Psoas muscle (tissue), 8 donors: ENCODE data around the gene ALDH1A3. TPM values are rescaled to one million over a fixed set of nuclear protein-coding genes. Genes with fewer than 3 reads are reported as not detected.

ENCODE experiments used
- ATAC-seq, 4 donors: fragments of 200-7000 bp; cut with Tn5 transposase; one replicate each; pipeline ENCODE4 v1.9.1; 2020; ENCODE audit warnings: moderate library complexity in 3 of 4, mild to moderate bottlenecking in 2 of 4
- DNase-seq, 2 donors: peaks; one replicate each; pipeline ENCODE4 v3.0.0-alpha.2; 2020
- H3K27ac ChIP-seq: fragments of 200-600 bp; one replicate; pipeline ENCODE4 v1.8.0; 2022
- H3K27me3 ChIP-seq, 3 donors: fragments of 200-600 bp in 1 of 3; one replicate each; pipeline versions ENCODE4 v1.6.1 to v1.8.0; 2013 to 2022; ENCODE audit warnings: low read length in 2 of 3, mild to moderate bottlenecking in 2 of 3, moderate library complexity in 1 of 3; ENCODE audit not compliant: insufficient read depth in 3 of 3
- H3K36me3 ChIP-seq, 2 donors: fragments of 200-600 bp in 1 of 2; one replicate each; pipeline versions ENCODE4 v1.6.1 to v1.8.0; 2013 to 2022; ENCODE audit warnings: low read depth in 1 of 2, mild to moderate bottlenecking in 1 of 2, moderate library complexity in 1 of 2; ENCODE audit not compliant: insufficient read depth in 1 of 2
- H3K4me1 ChIP-seq: fragments of 200-600 bp; one replicate; pipeline ENCODE4 v1.8.0; 2022
- H3K4me3 ChIP-seq: fragments of 200-600 bp; one replicate; pipeline ENCODE4 v1.8.0; 2022; ENCODE audit warnings: mild to moderate bottlenecking
- H3K9me3 ChIP-seq: fragments of 200-600 bp; one replicate; pipeline ENCODE4 v1.8.0; 2022
- WGBS, 3 donors: extraction: QIAGEN DNeasy Blood & Tissue Kit; methylation state at CpG; one replicate each; pipeline versions ENCODE4 v1.1.6 to v1.1.7; 2013; 5-methylcytosine and 5-hydroxymethylcytosine counted together
- intact Hi-C, 2 donors: fragments of 100-400 bp; cut with DNase I; formaldehyde crosslinking; loops; one replicate each; pipeline versions ENCODE4 v1.11.0 to v1.14.2; 2022
- polyA plus RNA-seq, 3 donors: library from polyadenylated mRNA; stranded (reverse); fragments of 200-250 nt; gene quantifications; one replicate each; pipeline ENCODE4 v1.2.3, GENCODE V29; 2013
- total RNA-seq, 4 donors: library from RNA; stranded (reverse); fragmentation: NEBNext Ultra II Directional in 2 of 4; extraction: Animal tissue kit (Norgen Biotek cat#: 25700) in 2 of 4; gene quantifications; one replicate each; pipeline versions ENCODE4 v1.2.1 to v1.2.4, GENCODE V29; 2021 to 2023
- TF ChIP-seq, protein P1 (sequence below): fragments of 200-600 bp; IDR thresholded peaks from one replicate; pipeline ENCODE4 v1.8.0; 2022; ENCODE audit warnings: antibody characterized with exemption
- donor health status: healthy with polysubstance abuse.
- donor health status: DM: no; HTN: no; CAD: no; lungs with moderate emphysema.
- donor health status: Bipolar disorder and iron deficiency.
- donor health status: healthy.
- donor health status: DM: yes; HTN: yes; CAD: no.
- donor health status: DM: no; HTN: no; CAD: no.
- donor health status: DM: no; HTN: no; CAD: no.
- donor health status: DM: yes; HTN: yes; CAD: no.

ALDH1A3 gene
- total and polyA plus RNA-seq, 7 donors: 7.3 to 51.6 (median 11.9) TPM

DNA sequence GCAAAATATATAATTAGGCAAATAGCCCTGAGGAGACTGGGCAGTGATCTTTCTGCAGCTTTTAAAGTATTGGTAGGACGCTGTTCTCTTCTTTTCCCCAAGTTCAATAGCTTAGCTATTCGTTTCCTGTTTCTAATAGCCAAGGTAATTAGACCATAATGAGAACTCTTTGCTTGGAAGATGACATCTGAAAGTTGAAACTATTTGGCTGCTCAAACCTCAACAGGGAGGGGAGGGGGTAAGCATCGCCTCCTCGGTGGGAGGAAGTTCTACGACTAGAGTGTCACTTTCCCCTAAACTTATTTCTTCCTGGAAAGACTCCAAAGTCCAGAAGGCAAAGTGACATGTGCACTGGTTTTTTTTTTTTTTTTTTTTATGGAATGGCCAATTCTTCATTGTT, 22.8 kb upstream of the ALDH1A3 start:
- Histone ChIP-seq H3K4me3 (no peak overlapping the region), H3K36me3 (no peaks in the 10 kb centered on the region), H3K27ac (no peak overlapping the region), H3K27me3 (peaks cover 0 to 14% (median 12%) of the 10 kb centered on the region in 3 donors), H3K4me1 (no peaks in the 10 kb centered on the region), H3K9me3 (no peaks in the 10 kb centered on the region)
- no peak for DNase-seq
- 13 to 23% (median 16%) methylated on average over 5 of the region's 5 CpGs for WGBS, 3 donors
- intact Hi-C loops: no loop called here
- TF ChIP-seq, protein P1, sequence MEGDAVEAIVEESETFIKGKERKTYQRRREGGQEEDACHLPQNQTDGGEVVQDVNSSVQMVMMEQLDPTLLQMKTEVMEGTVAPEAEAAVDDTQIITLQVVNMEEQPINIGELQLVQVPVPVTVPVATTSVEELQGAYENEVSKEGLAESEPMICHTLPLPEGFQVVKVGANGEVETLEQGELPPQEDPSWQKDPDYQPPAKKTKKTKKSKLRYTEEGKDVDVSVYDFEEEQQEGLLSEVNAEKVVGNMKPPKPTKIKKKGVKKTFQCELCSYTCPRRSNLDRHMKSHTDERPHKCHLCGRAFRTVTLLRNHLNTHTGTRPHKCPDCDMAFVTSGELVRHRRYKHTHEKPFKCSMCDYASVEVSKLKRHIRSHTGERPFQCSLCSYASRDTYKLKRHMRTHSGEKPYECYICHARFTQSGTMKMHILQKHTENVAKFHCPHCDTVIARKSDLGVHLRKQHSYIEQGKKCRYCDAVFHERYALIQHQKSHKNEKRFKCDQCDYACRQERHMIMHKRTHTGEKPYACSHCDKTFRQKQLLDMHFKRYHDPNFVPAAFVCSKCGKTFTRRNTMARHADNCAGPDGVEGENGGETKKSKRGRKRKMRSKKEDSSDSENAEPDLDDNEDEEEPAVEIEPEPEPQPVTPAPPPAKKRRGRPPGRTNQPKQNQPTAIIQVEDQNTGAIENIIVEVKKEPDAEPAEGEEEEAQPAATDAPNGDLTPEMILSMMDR: no peak
- no peak for ATAC-seq

DNA sequence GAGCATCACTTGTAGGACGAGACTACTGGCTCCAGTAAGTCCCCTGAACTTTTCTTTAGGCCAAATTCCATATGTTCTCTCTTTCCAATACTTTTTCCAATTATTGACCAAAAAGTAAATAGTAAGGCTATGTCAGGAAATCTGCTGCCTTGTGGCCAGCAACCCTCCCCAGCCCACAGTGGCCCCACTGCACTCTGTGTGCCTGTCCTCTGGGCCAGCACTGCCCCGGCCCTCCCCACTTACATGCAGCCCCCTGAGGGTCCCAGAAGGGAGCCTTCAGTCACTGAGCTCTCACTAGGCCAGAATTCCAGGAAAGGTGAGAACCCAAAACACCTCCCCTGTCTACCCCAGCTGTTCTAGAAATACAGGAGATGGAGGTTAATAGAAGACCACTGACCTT, 21.3 kb upstream of the ALDH1A3 start:
- intact Hi-C loops: no loop called here
- Histone ChIP-seq H3K9me3 (no peaks in the 10 kb centered on the region), H3K4me1 (no peaks in the 10 kb centered on the region), H3K36me3 (no peaks in the 10 kb centered on the region), H3K4me3 (no peak overlapping the region), H3K27me3 (peaks cover 0 to 14% (median 13%) of the 10 kb centered on the region in 3 donors), H3K27ac (no peak overlapping the region)
- WGBS, 3 donors: 90 to 100% (median 97%) methylated on average over 2 of the region's 2 CpGs
- ATAC-seq (no peak), DNase-seq (no peak)
- TF ChIP-seq, protein P1: no peak

- intact Hi-C loops: no loop called here
- peaks cover 0 to 14% (median 13%) of the 10 kb centered on the region in 3 donors for H3K27me3 ChIP-seq
- no peaks in the 10 kb centered on the region for H3K36me3 ChIP-seq
- no peaks in the 10 kb centered on the region for H3K9me3 ChIP-seq
- TF ChIP-seq, protein P1: no peak
- 90 to 94% (median 92%) methylated on average over 11 of the region's 11 CpGs for WGBS, 3 donors
- ATAC-seq (no peak), DNase-seq (no peak)
- H3K4me3 ChIP-seq: no peak overlapping the region
- no peaks in the 10 kb centered on the region for H3K4me1 ChIP-seq
- no peak overlapping the region for H3K27ac ChIP-seq
Observed at GRCh38 chr15:100859970-100860828, 19.4 kb upstream of the ALDH1A3 start.

DNA sequence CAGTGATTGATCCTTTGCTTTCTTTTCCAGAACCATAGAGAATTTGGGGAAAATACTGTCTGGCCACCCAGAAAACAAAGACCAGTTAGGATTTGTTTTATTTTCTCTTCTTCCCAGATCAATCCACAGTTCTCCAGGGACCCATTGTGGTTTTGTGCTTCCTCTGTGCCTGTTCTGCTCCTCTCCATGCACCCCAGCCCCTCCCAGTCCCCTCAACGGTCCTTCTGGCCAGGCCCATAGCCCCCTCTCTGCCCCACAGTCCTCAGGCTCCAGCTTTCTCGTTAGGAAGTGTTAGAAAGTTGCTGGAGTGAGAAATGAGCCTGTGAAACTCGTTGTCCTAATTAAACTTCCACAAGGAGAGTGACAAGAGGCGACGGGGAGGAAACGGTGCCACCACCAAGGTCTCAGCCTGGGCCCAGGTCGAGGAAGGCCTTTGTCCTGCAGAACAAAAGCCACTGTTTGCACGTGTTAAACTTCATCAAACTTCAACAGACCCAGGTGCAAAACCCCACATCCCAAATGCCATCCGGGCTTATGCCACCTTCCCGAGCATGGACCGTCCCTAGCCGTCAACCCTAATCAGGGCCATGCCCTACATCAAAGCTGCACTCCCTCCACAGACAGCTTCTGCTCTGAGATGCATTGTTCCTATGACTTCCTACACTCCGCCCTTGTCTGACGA, 18.7 kb upstream of the ALDH1A3 start:
- Histone ChIP-seq H3K27me3 (peaks cover 0 to 13% (median 13%) of the 10 kb centered on the region in 3 donors), H3K4me3 (no peak overlapping the region), H3K4me1 (no peaks in the 10 kb centered on the region), H3K27ac (no peak overlapping the region), H3K9me3 (no peaks in the 10 kb centered on the region), H3K36me3 (no peaks in the 10 kb centered on the region)
- ATAC-seq (no peak), DNase-seq (no peak)
- TF ChIP-seq, protein P1: no peak
- 39 to 58% (median 45%) methylated on average over 14 of the region's 14 CpGs for WGBS, 3 donors
- intact Hi-C loops: no loop called here
